ENCODE measurements around the gene GGTLC2. TPM values are rescaled to one million over a fixed set of nuclear protein-coding genes. Genes with fewer than 3 reads are reported as not detected.
"Not testable (repeated sequence)": the region's sequence is repeated elsewhere in the genome, so short reads cannot be mapped to it uniquely, and the experiment has no call there.

Gene GGTLC2
- total and polyA plus RNA-seq, 2 donors: not detected

- 83% methylated on average over 7 of the region's 7 CpGs for WGBS
- H3K36me3 ChIP-seq (ENCODE audit: insufficient read depth): no peaks in the 10 kb centered on the region
- H3K27ac ChIP-seq (ENCODE audit: low read depth): no peak overlapping the region
- no peaks in the 10 kb centered on the region for H3K4me1 ChIP-seq (ENCODE audit: insufficient read depth)
- DNase-seq (ENCODE audit: extremely low spot score): no peak
- H3K4me3 ChIP-seq (ENCODE audit: low read depth, low read length): no peak overlapping the region
Measured at GRCh38 chr22:22618448-22618847, 26.0 kb upstream of the GGTLC2 start.

GRCh38 chr22:22618923-22619322, 25.5 kb upstream of the GGTLC2 start:
- no peak for DNase-seq (ENCODE audit: extremely low spot score)
- WGBS: 70% methylated on average over 2 of the region's 2 CpGs
- Histone ChIP-seq H3K27ac (ENCODE audit: low read depth) (no peak overlapping the region), H3K4me3 (ENCODE audit: low read depth, low read length) (no peak overlapping the region), H3K36me3 (ENCODE audit: insufficient read depth) (no peaks in the 10 kb centered on the region), H3K4me1 (ENCODE audit: insufficient read depth) (no peaks in the 10 kb centered on the region)

- Histone ChIP-seq H3K4me1 (ENCODE audit: insufficient read depth) (no peaks in the 10 kb centered on the region), H3K36me3 (ENCODE audit: insufficient read depth) (no peaks in the 10 kb centered on the region), H3K27ac (ENCODE audit: low read depth) (no peak overlapping the region), H3K4me3 (ENCODE audit: low read depth, low read length) (no peak overlapping the region)
- 65% methylated on average over 3 of the region's 3 CpGs for WGBS
- no peak for DNase-seq (ENCODE audit: extremely low spot score)
Measured at GRCh38 chr22:22619765-22620414, 24.5 kb upstream of the GGTLC2 start.

- not testable (repeated sequence) for H3K27ac ChIP-seq (ENCODE audit: low read depth); DNase-seq (ENCODE audit: extremely low spot score); H3K36me3 ChIP-seq (ENCODE audit: insufficient read depth); H3K4me1 ChIP-seq (ENCODE audit: insufficient read depth); H3K4me3 ChIP-seq (ENCODE audit: low read depth, low read length)
- 76% methylated on average over 12 of the region's 18 CpGs for WGBS
Measured at GRCh38 chr22:22628546-22629495, 15.6 kb upstream of the GGTLC2 start.

- not testable (repeated sequence) for H3K36me3 ChIP-seq (ENCODE audit: insufficient read depth); H3K27ac ChIP-seq (ENCODE audit: low read depth); H3K4me3 ChIP-seq (ENCODE audit: low read depth, low read length); H3K4me1 ChIP-seq (ENCODE audit: insufficient read depth); DNase-seq (ENCODE audit: extremely low spot score)
- WGBS: 44% methylated on average over 7 of the region's 7 CpGs
Measured at GRCh38 chr22:22631223-22631652, 13.2 kb upstream of the GGTLC2 start.

- DNase-seq (ENCODE audit: extremely low spot score); H3K36me3 ChIP-seq (ENCODE audit: insufficient read depth); H3K27ac ChIP-seq (ENCODE audit: low read depth); H3K4me1 ChIP-seq (ENCODE audit: insufficient read depth); H3K4me3 ChIP-seq (ENCODE audit: low read depth, low read length): not testable (repeated sequence)
- 95% methylated on average over 13 of the region's 15 CpGs for WGBS
Measured at GRCh38 chr22:22632226-22632625, 12.2 kb upstream of the GGTLC2 start.

- not testable (repeated sequence) for H3K4me1 ChIP-seq (ENCODE audit: insufficient read depth); H3K4me3 ChIP-seq (ENCODE audit: low read depth, low read length); H3K27ac ChIP-seq (ENCODE audit: low read depth); DNase-seq (ENCODE audit: extremely low spot score); H3K36me3 ChIP-seq (ENCODE audit: insufficient read depth)
- WGBS: 89% methylated on average over 14 of the region's 14 CpGs
Measured at GRCh38 chr22:22633533-22633932, 10.9 kb upstream of the GGTLC2 start.

GRCh38 chr22:22636260-22636659, 8.2 kb upstream of the GGTLC2 start:
- H3K36me3 ChIP-seq (ENCODE audit: insufficient read depth); DNase-seq (ENCODE audit: extremely low spot score); H3K4me1 ChIP-seq (ENCODE audit: insufficient read depth); H3K4me3 ChIP-seq (ENCODE audit: low read depth, low read length); H3K27ac ChIP-seq (ENCODE audit: low read depth): not testable (repeated sequence)
- WGBS: 39% methylated on average over 4 of the region's 7 CpGs

GRCh38 chr22:22638313-22638712, 6.1 kb upstream of the GGTLC2 start:
- H3K4me3 ChIP-seq (ENCODE audit: low read depth, low read length); DNase-seq (ENCODE audit: extremely low spot score); H3K27ac ChIP-seq (ENCODE audit: low read depth); H3K4me1 ChIP-seq (ENCODE audit: insufficient read depth); H3K36me3 ChIP-seq (ENCODE audit: insufficient read depth): not testable (repeated sequence)
- 65% methylated on average over 9 of the region's 17 CpGs for WGBS

GRCh38 chr22:22642255-22642654, 2.2 kb upstream of the GGTLC2 start:
- DNase-seq (ENCODE audit: extremely low spot score); H3K36me3 ChIP-seq (ENCODE audit: insufficient read depth); H3K27ac ChIP-seq (ENCODE audit: low read depth); H3K4me1 ChIP-seq (ENCODE audit: insufficient read depth); H3K4me3 ChIP-seq (ENCODE audit: low read depth, low read length): not testable (repeated sequence)
- 90% methylated on average over 9 of the region's 10 CpGs for WGBS

GRCh38 chr22:22645969-22646368, 1.6 kb downstream of the GGTLC2 start:
- WGBS: 83% methylated on average over 4 of the region's 4 CpGs

GRCh38 chr22:22647952-22648351, 3.5 kb downstream of the GGTLC2 start:
- H3K4me3 ChIP-seq (ENCODE audit: low read depth, low read length); H3K4me1 ChIP-seq (ENCODE audit: insufficient read depth); H3K27ac ChIP-seq (ENCODE audit: low read depth); DNase-seq (ENCODE audit: extremely low spot score); H3K36me3 ChIP-seq (ENCODE audit: insufficient read depth): not testable (repeated sequence)
- WGBS: 35% methylated on average over 12 of the region's 12 CpGs

More at GRCh38 chr22:22645969-22646368, 1.6 kb downstream of the GGTLC2 start:
- not testable (repeated sequence) for H3K4me1 ChIP-seq (ENCODE audit: insufficient read depth); H3K36me3 ChIP-seq (ENCODE audit: insufficient read depth); H3K27ac ChIP-seq (ENCODE audit: low read depth); DNase-seq (ENCODE audit: extremely low spot score); H3K4me3 ChIP-seq (ENCODE audit: low read depth, low read length)

- H3K36me3 ChIP-seq (ENCODE audit: insufficient read depth); H3K27ac ChIP-seq (ENCODE audit: low read depth); DNase-seq (ENCODE audit: extremely low spot score); H3K4me3 ChIP-seq (ENCODE audit: low read depth, low read length); H3K4me1 ChIP-seq (ENCODE audit: insufficient read depth): not testable (repeated sequence)
- 95% methylated on average over 7 of the region's 9 CpGs for WGBS
Measured at GRCh38 chr22:22648863-22649536, 4.6 kb downstream of the GGTLC2 start.
